ENCODE results near the gene APLNR. TPM values are rescaled to one million over a fixed set of nuclear protein-coding genes. Genes with fewer than 3 reads are reported as not detected.

APLNR gene
- total and polyA plus RNA-seq, 10 of the 15 experiments (the other 5 are each of a cell fraction or from before 2014, with no cell fraction given): 0.11 TPM; not detected in 9

- ChIA-PET RAD21 (ENCODE audit: unreplicated experiment) (no interaction called here), POLR2A (no interaction called here), CTCF (no interaction called here), SMC1A (ENCODE audit: uncharacterized antibody, unreplicated experiment) (no interaction called here)
- H3K9me3 ChIP-seq (replicated peaks; ENCODE audit: control insufficient read depth, insufficient read depth, low read length): no peaks in the 10 kb centered on the region
- no peaks in the 10 kb centered on the region; a peak in 1 of 4 replicates for H3K27me3 ChIP-seq (replicated peaks in 1 of 2; ENCODE audit: control insufficient read depth in 2 of 2, insufficient read depth in 2 of 2, low read length in 1 of 2)
- intact Hi-C loops (cut with micrococcal nuclease; ENCODE audit: unreplicated experiment): no loop called here
- H3K36me3 ChIP-seq (ENCODE audit: control insufficient read depth in 2 of 2, insufficient read depth in 2 of 2, low read length in 1 of 2): no peaks in the 10 kb centered on the region
- no peak overlapping the region for H3K27ac ChIP-seq (ENCODE audit: control insufficient read depth, insufficient read depth)
- FAIRE-seq (no peak), DNase-seq (ENCODE audit: low read depth, low spot score) (no peak), ATAC-seq (no peak)
- no peak overlapping the region for H2AFZ ChIP-seq (ENCODE audit: control insufficient read depth, low read depth, low read length)
- H4K20me1 ChIP-seq (ENCODE audit: control insufficient read depth, insufficient read depth): no peaks in the 10 kb centered on the region
- no peak overlapping the region for H3K4me2 ChIP-seq (ENCODE audit: control insufficient read depth, insufficient read depth)
- in situ Hi-C loops (cut with MboI): no loop called here
- WGBS (ENCODE audit: insufficient coverage, insufficient replicate concordance, low lambda C conversion rate, missing lambda C conversion rate): 12% methylated on average over 7 of the region's 7 CpGs
- no peak overlapping the region for H3K4me3 ChIP-seq
- H3K9ac ChIP-seq (ENCODE audit: control insufficient read depth, insufficient read depth, low read length): no peak overlapping the region
- TF ChIP-seq BMI1 (IDR thresholded peaks at IDR 0.05; ENCODE audit: borderline replicate concordance) (no peak), CTCF (IDR thresholded peaks at IDR 0.05 in 2 of 3, conservative IDR thresholded peaks at IDR 0.05 in 1 of 3; ENCODE audit: control insufficient read depth in 2 of 3, extremely low read depth in 1 of 3, insufficient read depth in 1 of 3, low read depth in 3 of 3, low read length in 3 of 3) (no peak), RCOR1 (conservative IDR thresholded peaks at IDR 0.05; ENCODE audit: low read depth, low read length) (no peak), NKRF (conservative IDR thresholded peaks at IDR 0.05) (no peak), PAX8 (IDR thresholded peaks at IDR 0.05) (no peak), FOXK2 (IDR thresholded peaks at IDR 0.05) (no peak), STAT3 (IDR thresholded peaks at IDR 0.05; ENCODE audit: low read depth, low read length) (no peak), NRF1 (conservative IDR thresholded peaks at IDR 0.05; ENCODE audit: low read depth, low read length) (no peak), BCL11A (IDR thresholded peaks at IDR 0.05; ENCODE audit: low read depth, low read length) (no peak), CREB1 (IDR thresholded peaks at IDR 0.05; ENCODE audit: low read depth) (no peak), ZNF274 (IDR thresholded peaks at IDR 0.05; ENCODE audit: insufficient read depth, insufficient read length) (no peak), IRF4 (IDR thresholded peaks at IDR 0.05; ENCODE audit: low read depth, low read length) (no peak), CBX5 (IDR thresholded peaks at IDR 0.05; ENCODE audit: low read depth) (no peak), TCF12 (IDR thresholded peaks at IDR 0.05; ENCODE audit: low read depth, low read length) (no peak)
- no TSS peak for BruUV-seq (replicated peaks)
- H3K79me2 ChIP-seq (ENCODE audit: control insufficient read depth, insufficient read depth, low read length): no peaks in the 10 kb centered on the region
- no peaks in the 10 kb centered on the region for H3K4me1 ChIP-seq (ENCODE audit: control insufficient read depth, insufficient read depth, low read length)
Observed at GRCh38 chr11:57200917-57201316, 36.1 kb downstream of the APLNR start.
